NB4 (cell line): ENCODE data around the gene MINDY2.

Source experiments
- DNase-seq: peaks from one replicate; pipeline ENCODE4 v3.0.0; 2010; ENCODE audit warnings: low read depth
- H3K4me3 ChIP-seq: one replicate; pipeline ENCODE4 v1.5.1; 2011; ENCODE audit warnings: mild to moderate bottlenecking, low read depth, low read length, moderate library complexity
- MYC ChIP-seq: IDR thresholded peaks from 2 replicates; pipeline ENCODE4 v1.6.1; 2011; ENCODE audit warnings: low read depth, low read length
- POLR2A ChIP-seq: IDR thresholded peaks from 2 replicates; pipeline ENCODE4 v1.6.1; 2011; ENCODE audit warnings: mild to moderate bottlenecking; ENCODE audit not compliant: insufficient read length; ENCODE audit errors: extremely low read depth
- TF ChIP-seq, protein P1 (sequence below): IDR thresholded peaks from 2 replicates; pipeline ENCODE4 v1.6.1; 2011; ENCODE audit warnings: low read depth, low read length
- TF ChIP-seq, protein P2 (sequence below): IDR thresholded peaks from one replicate; pipeline ENCODE4 v1.5.1; 2012; ENCODE audit warnings: low read depth, low read length

The MINDY2 gene

DNA sequence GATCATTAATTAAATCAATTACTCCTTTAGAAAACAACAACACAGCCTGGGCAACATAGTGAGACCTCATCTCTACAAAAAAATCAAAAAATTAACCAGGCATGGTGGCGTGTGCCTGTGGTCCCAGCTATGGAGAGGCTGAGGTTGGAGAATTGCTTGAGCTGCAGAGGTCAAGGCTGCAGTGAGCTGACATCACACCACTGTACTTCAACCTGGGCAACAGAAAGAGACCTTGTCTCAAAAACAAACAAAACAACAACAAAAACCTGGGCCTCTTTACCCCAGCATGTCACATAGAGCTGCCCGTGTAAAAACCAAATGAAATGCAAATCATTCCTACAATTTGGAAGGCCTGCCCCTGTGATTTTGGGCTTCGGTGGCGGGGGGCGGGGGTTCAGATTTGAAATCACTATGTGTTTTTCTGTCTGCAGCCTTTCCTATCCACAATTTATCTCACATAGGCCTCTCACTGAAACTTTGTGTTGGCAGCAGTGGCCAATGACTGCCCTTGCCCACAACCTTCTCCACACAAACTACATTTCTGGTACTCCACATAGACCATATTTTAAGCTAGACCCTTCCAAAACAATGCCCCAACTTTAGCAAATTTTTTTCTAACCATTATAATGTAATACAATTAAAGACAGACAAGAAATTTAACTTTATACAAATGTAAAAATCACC lies 28.1 kb upstream of the MINDY2 start:
- DNase-seq = no peak
- H3K4me3 ChIP-seq = no peak overlapping the region
- TF ChIP-seq POLR2A (no peak), MYC (no peak)
- TF ChIP-seq, protein P1, sequence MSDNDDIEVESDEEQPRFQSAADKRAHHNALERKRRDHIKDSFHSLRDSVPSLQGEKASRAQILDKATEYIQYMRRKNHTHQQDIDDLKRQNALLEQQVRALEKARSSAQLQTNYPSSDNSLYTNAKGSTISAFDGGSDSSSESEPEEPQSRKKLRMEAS = no peak
- TF ChIP-seq, protein P2, sequence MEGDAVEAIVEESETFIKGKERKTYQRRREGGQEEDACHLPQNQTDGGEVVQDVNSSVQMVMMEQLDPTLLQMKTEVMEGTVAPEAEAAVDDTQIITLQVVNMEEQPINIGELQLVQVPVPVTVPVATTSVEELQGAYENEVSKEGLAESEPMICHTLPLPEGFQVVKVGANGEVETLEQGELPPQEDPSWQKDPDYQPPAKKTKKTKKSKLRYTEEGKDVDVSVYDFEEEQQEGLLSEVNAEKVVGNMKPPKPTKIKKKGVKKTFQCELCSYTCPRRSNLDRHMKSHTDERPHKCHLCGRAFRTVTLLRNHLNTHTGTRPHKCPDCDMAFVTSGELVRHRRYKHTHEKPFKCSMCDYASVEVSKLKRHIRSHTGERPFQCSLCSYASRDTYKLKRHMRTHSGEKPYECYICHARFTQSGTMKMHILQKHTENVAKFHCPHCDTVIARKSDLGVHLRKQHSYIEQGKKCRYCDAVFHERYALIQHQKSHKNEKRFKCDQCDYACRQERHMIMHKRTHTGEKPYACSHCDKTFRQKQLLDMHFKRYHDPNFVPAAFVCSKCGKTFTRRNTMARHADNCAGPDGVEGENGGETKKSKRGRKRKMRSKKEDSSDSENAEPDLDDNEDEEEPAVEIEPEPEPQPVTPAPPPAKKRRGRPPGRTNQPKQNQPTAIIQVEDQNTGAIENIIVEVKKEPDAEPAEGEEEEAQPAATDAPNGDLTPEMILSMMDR = no peak

DNA sequence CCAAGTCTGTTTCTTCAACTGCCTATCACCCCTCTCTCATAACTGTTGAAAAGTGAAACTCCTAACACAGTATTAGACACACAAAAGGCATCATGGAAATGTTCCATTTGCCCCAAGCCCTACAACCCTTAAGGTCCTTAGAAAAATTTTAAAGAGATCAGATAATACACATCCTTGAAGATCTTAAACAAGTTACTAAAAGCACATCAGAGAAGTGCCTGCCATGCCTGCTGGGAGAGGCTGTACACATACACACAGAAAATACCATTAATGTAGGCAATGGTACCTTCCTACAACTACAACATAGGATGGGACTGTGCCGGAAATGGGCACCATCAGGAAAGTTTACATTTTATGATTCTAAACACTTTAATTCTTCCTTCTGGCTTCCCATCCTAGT lies 24.9 kb upstream of the MINDY2 start:
- H3K4me3 ChIP-seq = peak overlapping the region; percentile 18
- DNase-seq = no peak
- TF ChIP-seq POLR2A (no peak), MYC (no peak)
- TF ChIP-seq, protein P1 = no peak
- TF ChIP-seq, protein P2 = no peak

DNA sequence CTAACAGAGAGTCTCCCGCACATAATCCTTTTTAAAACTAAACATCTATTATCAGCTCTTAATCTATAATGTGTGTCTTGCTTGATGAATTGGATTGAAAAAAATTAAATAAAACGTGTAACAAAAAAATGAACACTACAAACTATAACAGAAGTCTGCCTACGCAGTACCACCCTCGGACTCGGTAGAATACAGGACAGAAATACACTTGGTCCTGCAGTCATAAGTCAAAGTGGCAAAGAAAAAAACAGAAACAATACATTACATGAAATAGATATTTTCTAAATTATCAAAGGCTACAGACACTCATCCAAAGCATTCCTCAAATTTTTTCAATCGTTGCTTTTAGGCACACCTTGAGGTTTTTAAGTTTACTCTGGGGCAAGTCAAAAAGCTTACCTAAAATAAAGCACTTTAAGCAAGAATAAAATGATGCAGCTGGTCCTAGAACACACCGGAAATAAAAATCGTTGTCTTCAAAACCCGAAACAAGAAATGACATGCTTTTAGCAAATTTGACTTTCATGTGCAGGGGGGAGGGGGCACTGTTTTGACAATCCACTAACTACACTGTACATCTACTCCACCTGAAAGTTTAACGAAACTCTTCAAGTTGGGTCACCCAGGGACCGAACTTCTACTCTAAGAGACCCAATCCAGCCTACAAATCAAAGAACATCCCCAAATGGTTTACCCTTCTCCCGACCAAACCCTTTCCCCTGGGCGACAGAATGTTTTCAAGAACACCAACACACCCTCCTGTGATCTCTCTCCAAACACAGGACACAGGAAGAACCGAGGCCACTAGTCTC lies 22.9 kb upstream of the MINDY2 start:
- peak; percentile 43 for DNase-seq
- TF ChIP-seq, protein P1 = 0 out of 2 replicates have a peak, but pooled peaks have one; percentile 35
- TF ChIP-seq, protein P2 = no peak
- H3K4me3 ChIP-seq = peak overlapping the region; percentile 66

DNA sequence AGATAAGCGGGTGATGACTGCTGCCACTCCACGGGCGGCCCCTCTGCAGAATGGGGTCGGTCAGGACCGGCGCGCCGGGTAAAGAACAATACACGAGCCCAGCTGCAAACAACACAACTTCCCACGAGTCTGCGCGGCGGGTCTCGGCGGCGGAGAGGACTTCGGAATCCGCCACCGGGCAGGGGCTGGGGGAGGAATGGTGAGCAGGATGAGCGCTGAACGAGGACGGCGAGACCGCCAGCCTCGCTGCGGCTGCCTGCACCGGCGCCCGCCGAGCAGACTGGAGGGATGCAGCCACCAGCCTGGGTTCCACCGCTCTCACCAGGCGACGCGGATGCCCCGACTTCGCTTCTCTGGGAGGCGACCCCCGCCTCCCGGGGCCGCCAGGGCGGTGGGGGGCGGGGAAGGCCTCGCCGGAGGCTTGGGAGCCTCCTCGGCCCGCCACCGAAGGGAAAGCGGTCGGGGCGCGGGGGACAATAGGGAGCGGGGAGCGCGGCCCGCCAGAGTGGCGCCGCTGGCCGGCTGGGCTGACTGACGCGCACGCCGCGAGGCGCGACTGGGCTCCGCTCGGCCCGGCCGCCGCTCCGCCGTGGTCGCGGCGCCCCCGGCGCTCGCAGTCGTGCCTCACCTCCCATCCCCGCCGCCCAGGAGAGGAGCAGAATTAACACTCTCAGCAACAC lies 22.1 kb upstream of the MINDY2 start:
- peak; percentile 63 for DNase-seq
- H3K4me3 ChIP-seq = peak overlapping the region; percentile 66
- peak; percentile 23; the same call in 1 of the 2 replicates for TF ChIP-seq MYC
- TF ChIP-seq, protein P2 = no peak

DNA sequence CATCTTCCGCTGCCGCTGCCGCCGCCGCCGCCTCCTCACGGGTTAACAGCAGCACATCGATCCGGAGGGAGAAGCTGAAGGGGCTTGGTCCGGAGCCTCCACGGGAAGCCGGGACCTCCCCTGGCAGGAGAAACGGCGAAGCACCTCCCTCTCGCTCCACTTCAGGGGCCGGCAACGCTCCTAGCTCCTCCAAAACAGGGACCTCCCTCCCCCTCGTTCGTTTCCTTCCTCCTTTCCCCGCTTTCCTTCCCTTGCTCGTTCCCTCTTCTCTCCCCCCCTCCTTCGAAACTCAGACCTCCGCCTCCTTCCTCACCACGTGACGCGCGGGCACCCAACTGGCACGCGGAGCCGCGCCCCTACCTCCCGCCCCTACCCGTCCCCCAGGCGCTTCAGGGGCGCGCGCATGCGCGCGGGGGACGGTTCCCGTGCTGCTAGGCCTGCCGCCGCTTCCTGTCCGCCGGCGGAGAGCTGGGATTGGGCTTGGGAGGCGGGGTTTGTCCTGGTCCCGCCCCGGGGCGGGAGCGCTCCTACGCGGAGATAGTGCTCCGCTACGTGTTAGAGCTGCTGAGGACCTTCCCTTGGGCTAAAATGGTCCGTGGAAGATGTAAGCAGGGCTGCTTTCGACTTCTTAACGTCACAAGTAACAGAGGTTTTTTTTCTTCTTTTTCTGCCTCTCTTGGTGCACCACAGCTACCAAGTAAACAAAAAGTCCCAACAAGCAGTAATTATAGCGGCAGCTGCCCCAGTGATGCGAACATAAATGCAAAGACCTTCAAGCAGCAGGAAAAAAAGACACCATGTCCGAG lies 21.4 kb upstream of the MINDY2 start, which contains the start of gene ADAM10:
ADAM10 (minus strand) TSS at position 176 of the 806 bp plus-strand sequence; CDS start at position 3, 173 bp downstream.
- TF ChIP-seq, protein P1 = peak; percentile 89
- TF ChIP-seq MYC = peak; percentile 20; the same call in 1 of the 2 replicates
- TF ChIP-seq, protein P2 = no peak
- TF ChIP-seq POLR2A = peak; percentile 66
- peak; percentile 99 for DNase-seq
- peak within 1 kb of the TSS; percentile 73 for H3K4me3 ChIP-seq
